ENCODE results near the gene OSBP. TPM values are rescaled to one million over a fixed set of nuclear protein-coding genes. Genes with fewer than 3 reads are reported as not detected.

Gene OSBP
- total and polyA plus RNA-seq, 2 experiments from 2014 or later = 11.0 to 39.3 TPM

- TF ChIP-seq EZH2phosphoT487 (IDR thresholded peaks at IDR 0.05; ENCODE audit: unreplicated experiment) (no peak), ZNF114 (CRISPR knock-in tag; IDR thresholded peaks at IDR 0.05) (no peak), CTCF (conservative IDR thresholded peaks at IDR 0.05; ENCODE audit: low read depth in 2 of 2) (no peak), POLR2AphosphoS5 (IDR thresholded peaks at IDR 0.05; ENCODE audit: low read depth) (no peak), NANOG (IDR thresholded peaks at IDR 0.05; ENCODE audit: borderline replicate concordance) (no peak), ETS1 (IDR thresholded peaks at IDR 0.05) (no peak), ZNF462 (CRISPR knock-in tag; IDR thresholded peaks at IDR 0.05) (no peak), ZNF331 (CRISPR knock-in tag; IDR thresholded peaks at IDR 0.05; ENCODE audit: low read depth) (no peak), REST (IDR thresholded peaks at IDR 0.05; ENCODE audit: unreplicated experiment) (no peak), CREB1 (CRISPR knock-in tag; IDR thresholded peaks at IDR 0.05; ENCODE audit: low read depth) (no peak), JUNB (IDR thresholded peaks at IDR 0.05; ENCODE audit: unreplicated experiment) (no peak), EZH2 (IDR thresholded peaks at IDR 0.05; ENCODE audit: low read depth, unreplicated experiment) (no peak), STAT1 (IDR thresholded peaks at IDR 0.05; ENCODE audit: unreplicated experiment) (no peak)
- H3K36me3 ChIP-seq (ENCODE audit: insufficient read depth) = peaks cover 5% of the 10 kb centered on the region
Observed at GRCh38 chr11:59614277-59615119, 1.1 kb downstream of the OSBP start.

More at GRCh38 chr11:59614277-59615119, 1.1 kb downstream of the OSBP start:
- Mint-ChIP-seq H3K36me3 (ENCODE audit: low read depth) (peaks cover 13% of the 10 kb centered on the region; the same call in 2 of the 3 replicates), H3K4me3 (peak overlapping the region; percentile 92), H3K27ac (peak overlapping the region; percentile 89), H3K27me3 (ENCODE audit: insufficient read depth, low read depth, poor library complexity) (no peaks in the 10 kb centered on the region), H3K4me1 (peaks cover 12% of the 10 kb centered on the region), H3K9me3 (no peaks in the 10 kb centered on the region)
- H3K9me2 ChIP-seq (ENCODE audit: insufficient read depth) = no peaks in the 10 kb centered on the region
- peak overlapping the region; percentile 90 for H3K4me3 ChIP-seq
- H2AFZ ChIP-seq = no peak overlapping the region
- DNase-seq (ENCODE audit: low spot score) = no peak
- peaks cover 8% of the 10 kb centered on the region for H3K4me1 ChIP-seq (ENCODE audit: insufficient read depth)
- H3K79me2 ChIP-seq (replicated peaks; ENCODE audit: insufficient read depth) = peaks cover 45% of the 10 kb centered on the region
- no peaks in the 10 kb centered on the region for H3K27me3 ChIP-seq (ENCODE audit: insufficient read depth)
- no peak for ATAC-seq
- H3F3A ChIP-seq (replicated peaks; ENCODE audit: low read depth) = no peaks in the 10 kb centered on the region
- peaks cover 29% of the 10 kb centered on the region for H4K20me1 ChIP-seq (replicated peaks; ENCODE audit: insufficient read depth)
- H3K27ac ChIP-seq (ENCODE audit: low read depth) = no peak overlapping the region; the same call in 1 of the 2 replicates
- H3K4me2 ChIP-seq = peak overlapping the region; percentile 93
